Measurements from ENCODE around the gene GALT.

GALT gene

GRCh38 chr9:34646211-34647083 is at the start of gene GALT:
Gene GALT (plus strand): TSS chr9:34646675. CDS start chr9:34646705, 30 bp downstream.
- Histone ChIP-seq H3K36me3 (ENCODE audit: control insufficient read depth, insufficient read depth, low read length, severe bottlenecking) (peaks cover 15% of the 10 kb centered on the region), H3K27me3 (replicated peaks; ENCODE audit: control insufficient read depth, insufficient read depth, low read length) (no peaks in the 10 kb centered on the region), H3K9ac (ENCODE audit: low read length) (peak within 1 kb of the TSS; percentile 92), H3K4me1 (ENCODE audit: control insufficient read depth, insufficient read depth, low read length) (peaks cover 42% of the 10 kb centered on the region), H3K4me3 (ENCODE audit: low read length) (peak within 1 kb of the TSS; percentile 88), H3K9me3 (ENCODE audit: control insufficient read depth, low read length) (no peaks in the 10 kb centered on the region)
- DNase-seq (ENCODE audit: low read depth) = peak; percentile 89

- Histone ChIP-seq H3K36me3 (ENCODE audit: control insufficient read depth, insufficient read depth, low read length, severe bottlenecking) (no peaks in the 10 kb centered on the region), H3K4me1 (ENCODE audit: control insufficient read depth, insufficient read depth, low read length) (peaks cover 29% of the 10 kb centered on the region), H3K9ac (ENCODE audit: low read length) (no peak overlapping the region), H3K27me3 (replicated peaks; ENCODE audit: control insufficient read depth, insufficient read depth, low read length) (peaks cover 4% of the 10 kb centered on the region), H3K9me3 (ENCODE audit: control insufficient read depth, low read length) (peaks cover 3% of the 10 kb centered on the region), H3K4me3 (ENCODE audit: low read length) (no peak overlapping the region)
- no peak for DNase-seq (ENCODE audit: low read depth)
Observed at GRCh38 chr9:34599546-34599945, 46.9 kb upstream of the GALT start.

GRCh38 chr9:34600908-34601307 is 45.6 kb upstream of the GALT start:
- peaks cover 12% of the 10 kb centered on the region for H3K27me3 ChIP-seq (replicated peaks; ENCODE audit: control insufficient read depth, insufficient read depth, low read length)
- H3K4me3 ChIP-seq (ENCODE audit: low read length) = no peak overlapping the region
- no peaks in the 10 kb centered on the region for H3K36me3 ChIP-seq (ENCODE audit: control insufficient read depth, insufficient read depth, low read length, severe bottlenecking)
- peaks cover 28% of the 10 kb centered on the region for H3K4me1 ChIP-seq (ENCODE audit: control insufficient read depth, insufficient read depth, low read length)
- H3K9ac ChIP-seq (ENCODE audit: low read length) = no peak overlapping the region
- H3K9me3 ChIP-seq (ENCODE audit: control insufficient read depth, low read length) = no peaks in the 10 kb centered on the region
- no peak for DNase-seq (ENCODE audit: low read depth)

GRCh38 chr9:34601937-34602573 is 44.4 kb upstream of the GALT start:
- Histone ChIP-seq H3K9ac (ENCODE audit: low read length) (no peak overlapping the region), H3K9me3 (ENCODE audit: control insufficient read depth, low read length) (no peaks in the 10 kb centered on the region), H3K36me3 (ENCODE audit: control insufficient read depth, insufficient read depth, low read length, severe bottlenecking) (no peaks in the 10 kb centered on the region), H3K4me1 (ENCODE audit: control insufficient read depth, insufficient read depth, low read length) (peaks cover 21% of the 10 kb centered on the region), H3K4me3 (ENCODE audit: low read length) (no peak overlapping the region), H3K27me3 (replicated peaks; ENCODE audit: control insufficient read depth, insufficient read depth, low read length) (peaks cover 12% of the 10 kb centered on the region)
- DNase-seq (ENCODE audit: low read depth) = no peak

GRCh38 chr9:34603610-34604231 is 42.8 kb upstream of the GALT start:
- Histone ChIP-seq H3K36me3 (ENCODE audit: control insufficient read depth, insufficient read depth, low read length, severe bottlenecking) (no peaks in the 10 kb centered on the region), H3K9ac (ENCODE audit: low read length) (no peak overlapping the region), H3K9me3 (ENCODE audit: control insufficient read depth, low read length) (no peaks in the 10 kb centered on the region), H3K4me3 (ENCODE audit: low read length) (no peak overlapping the region), H3K27me3 (replicated peaks; ENCODE audit: control insufficient read depth, insufficient read depth, low read length) (peaks cover 12% of the 10 kb centered on the region), H3K4me1 (ENCODE audit: control insufficient read depth, insufficient read depth, low read length) (peaks cover 13% of the 10 kb centered on the region)
- peak; percentile 90 for DNase-seq (ENCODE audit: low read depth)

GRCh38 chr9:34606190-34606589 is 40.3 kb upstream of the GALT start:
- no peak for DNase-seq (ENCODE audit: low read depth)
- Histone ChIP-seq H3K36me3 (ENCODE audit: control insufficient read depth, insufficient read depth, low read length, severe bottlenecking) (no peaks in the 10 kb centered on the region), H3K9me3 (ENCODE audit: control insufficient read depth, low read length) (no peaks in the 10 kb centered on the region), H3K9ac (ENCODE audit: low read length) (no peak overlapping the region), H3K27me3 (replicated peaks; ENCODE audit: control insufficient read depth, insufficient read depth, low read length) (peaks cover 7% of the 10 kb centered on the region), H3K4me3 (ENCODE audit: low read length) (no peak overlapping the region), H3K4me1 (ENCODE audit: control insufficient read depth, insufficient read depth, low read length) (peaks cover 8% of the 10 kb centered on the region)

- no peak for DNase-seq (ENCODE audit: low read depth)
- Histone ChIP-seq H3K4me1 (ENCODE audit: control insufficient read depth, insufficient read depth, low read length) (peaks cover 11% of the 10 kb centered on the region), H3K9ac (ENCODE audit: low read length) (no peak overlapping the region), H3K27me3 (replicated peaks; ENCODE audit: control insufficient read depth, insufficient read depth, low read length) (peaks cover 7% of the 10 kb centered on the region), H3K9me3 (ENCODE audit: control insufficient read depth, low read length) (no peaks in the 10 kb centered on the region), H3K36me3 (ENCODE audit: control insufficient read depth, insufficient read depth, low read length, severe bottlenecking) (no peaks in the 10 kb centered on the region), H3K4me3 (ENCODE audit: low read length) (no peak overlapping the region)
Observed at GRCh38 chr9:34606905-34607304, 39.6 kb upstream of the GALT start.

GRCh38 chr9:34607331-34607730 is 39.1 kb upstream of the GALT start:
- Histone ChIP-seq H3K36me3 (ENCODE audit: control insufficient read depth, insufficient read depth, low read length, severe bottlenecking) (no peaks in the 10 kb centered on the region), H3K9ac (ENCODE audit: low read length) (no peak overlapping the region), H3K9me3 (ENCODE audit: control insufficient read depth, low read length) (no peaks in the 10 kb centered on the region), H3K4me3 (ENCODE audit: low read length) (no peak overlapping the region), H3K4me1 (ENCODE audit: control insufficient read depth, insufficient read depth, low read length) (peaks cover 13% of the 10 kb centered on the region), H3K27me3 (replicated peaks; ENCODE audit: control insufficient read depth, insufficient read depth, low read length) (peaks cover 7% of the 10 kb centered on the region)
- DNase-seq (ENCODE audit: low read depth) = no peak

GRCh38 chr9:34610434-34611206 is 35.9 kb upstream of the GALT start:
- H3K27me3 ChIP-seq (replicated peaks; ENCODE audit: control insufficient read depth, insufficient read depth, low read length) = no peaks in the 10 kb centered on the region
- DNase-seq (ENCODE audit: low read depth) = no peak
- H3K9me3 ChIP-seq (ENCODE audit: control insufficient read depth, low read length) = no peaks in the 10 kb centered on the region
- H3K9ac ChIP-seq (ENCODE audit: low read length) = peak overlapping the region; percentile 99
- peak overlapping the region; percentile 97 for H3K4me3 ChIP-seq (ENCODE audit: low read length)
- H3K4me1 ChIP-seq (ENCODE audit: control insufficient read depth, insufficient read depth, low read length) = peaks cover 21% of the 10 kb centered on the region
- peaks cover 19% of the 10 kb centered on the region for H3K36me3 ChIP-seq (ENCODE audit: control insufficient read depth, insufficient read depth, low read length, severe bottlenecking)

GRCh38 chr9:34611251-34611810 is 35.1 kb upstream of the GALT start:
- H3K36me3 ChIP-seq (ENCODE audit: control insufficient read depth, insufficient read depth, low read length, severe bottlenecking) = peaks cover 26% of the 10 kb centered on the region
- peak; percentile 18 for DNase-seq (ENCODE audit: low read depth)
- H3K9me3 ChIP-seq (ENCODE audit: control insufficient read depth, low read length) = no peaks in the 10 kb centered on the region
- H3K4me3 ChIP-seq (ENCODE audit: low read length) = peak overlapping the region; percentile 97
- peaks cover 21% of the 10 kb centered on the region for H3K4me1 ChIP-seq (ENCODE audit: control insufficient read depth, insufficient read depth, low read length)
- no peaks in the 10 kb centered on the region for H3K27me3 ChIP-seq (replicated peaks; ENCODE audit: control insufficient read depth, insufficient read depth, low read length)
- H3K9ac ChIP-seq (ENCODE audit: low read length) = peak overlapping the region; percentile 99

Measured in adipocyte (in vitro differentiated cells).